HG02588 (cell line): ENCODE data around the gene RC3H2.
"Not testable (repeated sequence)": the region's sequence is repeated elsewhere in the genome, so short reads cannot be mapped to it uniquely, and the experiment has no call there.

ENCODE experiments used
- ATAC-seq: cut with Tn5 transposase; IDR thresholded peaks from one replicate; pipeline ENCODE4 v1.9.1; 2021; ENCODE audit warnings: mild to moderate bottlenecking, moderate library complexity; ENCODE audit not compliant: unreplicated experiment

The RC3H2 gene

DNA sequence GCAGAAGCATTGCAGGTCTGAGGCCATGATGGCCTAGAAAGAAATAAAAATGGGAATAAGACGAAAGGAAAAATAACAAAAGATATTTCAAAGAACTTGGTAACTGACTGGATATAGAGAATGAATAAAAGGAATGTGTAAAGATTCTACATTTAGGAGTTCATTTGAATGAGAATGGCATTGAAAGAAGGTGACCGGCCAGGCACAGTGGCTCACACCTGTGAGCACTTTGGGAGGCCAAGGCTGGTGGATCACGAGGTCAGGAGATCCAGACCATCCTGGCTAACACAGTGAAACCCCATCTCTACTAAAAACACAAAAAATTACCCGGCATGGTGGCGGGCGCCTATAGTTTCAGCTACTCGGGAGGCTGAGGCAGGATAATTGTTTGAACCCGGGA is 17.6 kb upstream of the RC3H2 start:
- no peak for ATAC-seq

DNA sequence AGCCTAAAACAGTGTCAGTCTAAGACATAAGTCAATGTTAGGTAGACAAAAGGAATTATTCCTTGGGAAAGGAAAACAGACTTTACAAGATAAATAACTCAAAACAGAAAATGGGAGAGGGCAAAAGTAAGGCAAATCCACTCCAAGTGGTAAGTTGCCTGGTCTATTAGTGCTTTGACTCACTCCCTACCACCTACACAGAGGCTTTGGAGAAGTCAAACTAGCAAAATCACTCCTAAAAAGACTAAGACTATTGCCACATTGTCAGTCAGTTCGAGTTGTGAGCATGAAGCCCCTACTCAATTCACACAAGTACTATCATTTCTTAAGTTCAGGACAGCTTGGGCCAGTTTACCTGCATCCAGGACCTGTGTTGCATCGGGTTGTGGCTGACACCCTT is 13.2 kb upstream of the RC3H2 start:
- no peak for ATAC-seq

DNA sequence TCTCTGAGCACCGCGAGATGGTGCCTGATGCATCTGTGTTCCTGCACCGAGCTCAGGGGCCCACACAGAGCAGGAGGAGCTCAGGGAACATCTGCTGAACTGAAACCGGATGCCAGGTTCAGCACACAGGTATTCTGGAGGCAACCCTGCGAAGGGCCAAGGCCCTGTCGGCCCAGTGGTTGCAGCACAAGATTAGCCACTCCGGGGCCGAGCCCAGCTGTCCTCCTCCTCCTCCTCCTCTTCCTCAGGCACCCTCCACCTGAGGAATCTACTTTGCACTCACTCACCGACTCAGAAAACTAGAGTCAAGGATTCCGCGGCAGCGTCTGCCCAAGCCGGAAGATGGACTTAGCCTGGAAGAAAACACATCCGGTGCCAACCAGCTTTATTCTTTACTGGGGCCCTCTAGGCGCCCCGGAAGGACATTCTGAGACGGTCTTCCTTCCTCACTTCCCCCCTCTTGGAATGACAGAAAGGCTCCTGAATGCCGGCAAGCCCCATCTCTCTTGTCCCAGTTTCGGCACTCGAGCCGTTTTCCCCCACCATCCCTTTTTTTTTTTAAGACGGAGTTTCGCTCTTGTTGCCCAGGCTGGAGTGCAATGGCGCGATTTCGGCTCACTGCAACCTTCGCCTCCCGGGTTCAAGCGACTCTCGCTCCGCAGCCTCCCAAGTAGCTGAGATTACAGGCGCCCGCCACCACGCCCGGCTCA is 8.0 kb upstream of the RC3H2 start, which contains the start of gene ZBTB6:
Gene ZBTB6, minus strand, starts transcription at position 360 of the 710 bp plus-strand sequence. CDS start 1,251 bp downstream, outside the sequence.
- peak; percentile 94 for ATAC-seq

DNA sequence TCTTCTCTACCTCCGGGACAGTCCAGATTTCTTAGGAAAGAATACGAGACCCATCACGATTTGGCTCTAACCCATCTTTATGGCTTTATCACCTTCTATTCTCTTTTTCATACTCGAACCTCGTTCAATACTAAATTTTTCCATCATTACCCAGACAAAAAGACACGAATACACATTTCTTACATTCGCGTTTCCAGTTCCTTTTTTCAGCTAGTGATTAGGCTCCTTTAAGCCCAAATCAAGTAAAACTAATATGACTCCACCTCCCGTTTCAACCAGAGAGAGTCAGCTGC is 7.5 kb upstream of the RC3H2 start:
- ATAC-seq = no peak

DNA sequence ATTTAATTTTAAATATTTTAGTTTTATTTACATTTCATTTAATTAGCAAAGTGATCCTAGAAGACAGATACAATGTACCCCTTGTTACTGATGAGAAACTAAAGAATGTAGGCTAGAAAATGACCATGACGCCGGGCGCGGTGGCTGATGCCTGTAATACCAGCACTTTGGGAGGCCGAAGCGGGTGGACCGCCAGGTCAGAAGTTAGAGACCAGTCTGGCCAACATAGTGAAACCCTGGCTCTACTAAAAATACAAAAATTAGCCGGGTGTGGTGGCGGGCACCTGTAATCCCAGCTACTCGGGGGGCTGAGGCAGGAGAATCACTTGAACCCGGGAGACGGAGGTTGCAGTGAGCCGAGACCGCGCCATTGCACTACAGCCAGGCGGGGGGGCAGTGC is 963 bp upstream of the RC3H2 start:
- ATAC-seq = not testable (repeated sequence)

DNA sequence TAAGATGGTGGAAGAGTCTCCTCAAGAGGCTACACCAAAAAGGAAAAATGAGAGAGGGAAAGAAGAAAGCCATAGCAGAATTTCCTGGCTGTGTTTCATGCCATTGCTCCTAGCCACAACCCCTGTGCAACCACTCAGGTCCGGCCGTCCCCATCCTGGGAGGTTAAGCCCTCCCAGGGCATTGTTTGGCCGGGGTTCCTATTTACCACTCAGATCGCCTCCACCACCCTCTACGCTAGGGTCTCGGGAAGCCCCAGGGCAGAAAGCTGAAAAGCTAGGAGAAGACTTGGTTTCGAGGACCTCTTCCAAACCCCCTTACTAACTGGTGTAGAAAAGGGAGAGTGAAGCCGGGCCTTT is 715 bp downstream of the RC3H2 start:
- peak; percentile 29 for ATAC-seq

DNA sequence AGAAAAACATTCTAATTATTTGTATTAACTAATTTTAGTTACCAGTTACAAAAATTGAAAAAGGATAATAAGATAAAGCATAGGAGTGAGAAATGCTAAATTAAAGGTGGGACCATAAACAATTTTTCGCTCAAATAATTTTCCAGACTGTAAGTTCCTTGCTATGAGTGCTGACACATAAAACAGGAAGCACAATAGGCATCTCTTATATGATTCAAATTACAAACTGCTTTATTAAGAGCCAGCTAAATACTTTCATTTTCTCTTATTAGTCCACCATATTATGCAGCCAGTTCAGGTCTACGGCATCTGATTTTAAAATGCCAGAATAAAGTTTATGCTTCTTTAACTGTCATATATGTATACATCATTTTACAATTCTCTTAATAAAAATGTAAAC is 4.4 kb downstream of the RC3H2 start:
- no peak for ATAC-seq

DNA sequence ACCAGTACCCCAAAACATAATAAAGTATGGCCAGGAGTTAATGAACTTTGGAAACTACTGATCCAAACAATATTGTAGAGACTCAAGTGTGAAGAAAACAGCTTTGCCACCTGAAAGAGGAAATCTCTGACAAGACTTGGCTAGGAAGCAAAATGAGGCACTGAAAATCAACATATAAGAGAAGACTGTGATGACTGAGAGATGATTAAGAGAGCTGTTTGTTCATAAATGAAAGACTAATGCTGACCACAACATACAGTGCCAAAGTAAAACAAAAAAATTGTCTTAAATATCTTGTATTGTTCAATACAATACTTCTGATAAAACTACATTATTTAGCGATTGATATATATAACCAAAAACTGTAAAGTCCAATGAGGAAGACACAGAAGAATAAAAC is 7.2 kb downstream of the RC3H2 start:
- no peak for ATAC-seq

DNA sequence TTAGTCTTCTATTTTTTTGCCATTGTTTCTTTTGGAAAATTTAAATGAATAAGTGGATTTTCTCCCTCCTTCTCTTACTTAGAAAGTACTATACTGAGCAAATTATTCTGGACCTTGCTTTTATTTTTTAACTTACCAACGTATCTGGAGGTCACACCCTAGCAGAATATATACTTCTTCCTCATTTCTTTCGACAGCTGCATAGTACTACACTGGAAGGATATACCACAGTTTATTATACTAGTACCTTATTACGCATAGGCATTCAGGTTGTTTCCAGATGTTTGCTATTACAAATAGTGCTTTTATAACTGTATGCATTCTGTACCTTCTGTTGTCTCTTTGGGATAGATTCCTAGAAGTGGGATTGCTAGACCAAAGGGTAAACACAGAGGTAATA is 16.7 kb downstream of the RC3H2 start:
- no peak for ATAC-seq

DNA sequence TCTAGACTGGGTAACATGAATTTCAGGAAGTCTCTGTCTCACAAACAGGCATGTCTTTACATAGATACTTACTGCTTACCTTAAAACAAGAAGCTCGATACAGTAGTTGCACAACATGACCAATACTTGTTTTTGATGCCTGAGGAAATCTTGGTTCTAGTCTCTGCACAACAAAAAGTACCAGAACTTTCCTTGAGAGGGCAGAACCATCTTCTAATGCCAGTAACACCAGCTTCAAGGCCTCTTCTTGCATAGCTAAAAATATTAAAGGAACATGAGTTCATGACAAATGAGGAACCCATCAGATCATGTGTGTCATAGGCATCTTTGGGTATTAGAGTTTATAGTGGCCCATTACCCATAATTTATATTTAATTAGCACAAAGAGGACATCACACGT is 22.0 kb downstream of the RC3H2 start:
- ATAC-seq = no peak

DNA sequence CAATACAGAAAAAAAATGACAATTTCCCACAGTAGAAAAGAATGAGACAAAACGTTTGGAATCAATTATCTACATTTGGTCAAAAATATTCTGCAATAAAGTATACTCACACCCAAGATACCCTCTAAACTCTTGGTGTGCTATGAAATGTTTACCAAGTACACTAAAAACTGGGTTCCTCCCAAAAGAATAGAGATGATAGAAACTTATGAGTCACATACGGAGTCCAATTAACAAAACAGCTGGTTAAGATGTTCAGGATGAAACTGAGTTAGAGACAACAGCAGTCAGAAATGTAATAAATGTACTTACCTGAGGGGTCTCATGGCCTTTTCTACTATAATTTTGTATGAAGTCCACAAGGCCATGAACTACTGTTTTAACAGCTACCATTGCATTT is 25.7 kb downstream of the RC3H2 start:
- no peak for ATAC-seq

DNA sequence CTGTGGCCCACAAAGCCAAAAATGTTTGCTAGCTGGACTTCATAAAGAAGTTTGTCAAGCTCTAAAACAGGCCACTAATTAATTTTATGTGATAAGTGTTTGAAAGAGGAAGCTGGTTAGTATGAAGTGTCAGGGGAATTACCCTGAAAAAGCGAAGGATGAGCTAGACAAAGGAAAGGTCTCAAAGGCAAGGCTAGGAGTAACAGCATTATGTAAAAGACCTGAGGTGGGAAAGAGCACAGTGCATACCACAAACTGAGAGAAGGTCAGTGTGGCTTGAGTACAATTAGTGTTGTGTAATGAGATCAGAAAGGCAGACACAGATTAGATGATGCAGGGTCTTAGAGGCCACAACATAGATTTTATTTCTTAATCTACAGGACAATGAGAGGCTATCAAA is 29.6 kb downstream of the RC3H2 start:
- no peak for ATAC-seq

DNA sequence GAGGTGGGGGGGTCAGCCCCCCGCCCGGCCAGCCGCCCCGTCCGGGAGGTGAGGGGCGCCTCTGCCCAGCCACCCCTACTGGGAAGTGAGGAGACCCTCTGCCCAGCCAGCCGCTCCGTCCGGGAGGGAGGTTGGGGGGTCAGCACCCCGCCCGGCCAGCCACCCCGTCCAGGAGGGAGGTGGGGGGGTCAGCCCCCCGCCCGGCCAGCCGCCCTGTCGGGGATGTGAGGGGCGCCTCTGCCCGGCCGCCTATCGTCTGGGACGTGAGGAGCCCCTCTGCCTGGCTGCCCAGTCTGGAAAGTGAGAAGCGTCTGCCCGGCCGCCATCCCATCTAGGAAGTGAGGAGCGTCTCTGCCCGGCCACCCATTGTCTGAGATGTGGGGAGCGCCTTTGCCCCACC is 37.9 kb downstream of the RC3H2 start:
- ATAC-seq = not testable (repeated sequence)

DNA sequence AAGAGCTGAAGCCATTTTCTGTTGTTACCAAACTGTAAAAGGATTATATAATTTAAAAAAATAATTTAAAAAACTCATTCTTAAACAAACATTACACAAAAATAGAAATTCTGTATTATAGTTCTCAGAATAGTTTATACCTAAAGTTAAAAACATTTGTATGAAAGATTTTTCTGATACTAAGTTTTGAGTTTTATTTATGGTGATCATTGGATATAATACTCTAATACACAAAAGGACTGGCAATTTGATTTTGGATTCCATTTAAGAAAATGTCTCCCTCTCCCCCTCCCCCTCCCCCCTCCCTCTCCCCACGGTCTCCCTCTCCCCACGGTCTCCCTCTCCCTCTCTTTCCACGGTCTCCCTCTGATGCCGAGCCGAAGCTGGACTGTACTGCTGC is 39.1 kb downstream of the RC3H2 start:
- ATAC-seq = no peak

DNA sequence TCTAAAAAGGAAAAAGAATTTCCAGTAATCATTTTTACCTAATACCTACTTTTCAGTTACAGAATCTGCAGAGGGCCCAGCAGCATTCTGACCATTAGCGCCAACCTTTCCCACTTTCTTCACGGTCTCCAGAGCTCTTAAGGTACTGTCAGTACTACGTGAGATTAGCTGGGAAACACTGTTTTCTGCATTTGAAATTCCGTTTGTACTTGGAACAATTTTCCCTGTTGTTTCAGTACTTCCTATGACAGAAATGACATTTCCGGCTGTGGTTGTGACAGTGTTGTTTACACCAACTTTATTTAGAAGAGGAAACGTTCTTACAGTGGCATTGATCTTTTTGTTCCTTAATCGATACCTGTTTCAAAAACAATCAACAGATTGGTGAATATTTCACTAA is 39.9 kb downstream of the RC3H2 start:
- no peak for ATAC-seq

DNA sequence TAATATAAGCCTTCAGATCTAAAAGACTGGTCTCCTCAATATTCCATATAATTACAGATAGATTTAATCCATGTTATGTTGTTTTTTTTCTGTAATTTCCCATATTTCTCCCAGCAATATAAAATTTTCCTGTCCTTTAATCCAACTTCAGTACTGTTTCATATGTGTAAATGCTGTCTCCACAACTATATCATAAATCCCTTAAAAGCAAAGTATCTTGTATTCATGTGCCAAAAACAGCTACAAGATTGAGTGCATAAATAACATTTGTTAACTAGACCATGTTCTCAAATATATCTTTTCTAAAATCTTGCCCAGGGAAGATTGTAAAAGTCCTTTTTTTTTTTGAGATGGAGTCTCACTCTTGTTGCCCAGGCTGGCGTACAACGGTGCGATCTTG is 41.8 kb downstream of the RC3H2 start:
- ATAC-seq = no peak

DNA sequence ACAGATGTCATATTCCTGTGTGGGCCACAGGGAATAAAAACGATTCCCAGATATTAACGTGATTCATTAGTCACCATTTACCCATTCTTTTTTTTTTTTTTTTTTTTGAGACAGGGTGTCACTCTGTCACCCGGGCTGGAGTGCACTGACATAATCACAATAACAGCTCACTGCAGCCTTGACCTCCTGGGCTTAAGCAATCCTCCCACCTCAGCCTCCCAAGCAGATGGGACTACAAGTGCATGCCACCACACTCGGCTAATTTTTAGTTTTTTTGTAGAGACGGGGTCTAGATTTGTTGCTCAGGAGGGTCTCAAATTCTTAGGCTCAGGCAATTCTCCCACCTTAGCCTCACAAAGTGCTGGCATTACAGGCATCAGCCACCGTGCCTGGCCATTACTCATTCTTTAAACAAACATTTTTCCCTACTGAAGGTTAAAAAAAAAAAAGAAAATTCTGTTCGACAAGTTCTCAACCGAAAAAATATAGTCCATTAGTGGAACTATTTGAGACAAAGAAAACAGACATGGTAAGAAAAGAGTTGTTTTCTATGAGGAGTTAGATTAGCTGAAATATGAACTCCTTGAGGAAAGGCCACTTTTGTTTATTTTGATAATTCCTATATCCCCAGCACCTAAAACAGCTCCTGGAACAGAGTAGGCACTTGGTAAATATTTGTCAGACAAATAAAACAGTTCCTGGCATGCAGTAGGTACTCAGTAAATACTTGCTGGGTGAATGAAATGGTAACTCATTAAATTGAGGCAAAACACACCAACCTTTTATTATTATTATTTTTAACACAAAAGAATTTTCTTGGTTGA is 44.6 kb downstream of the RC3H2 start:
- ATAC-seq = no peak

DNA sequence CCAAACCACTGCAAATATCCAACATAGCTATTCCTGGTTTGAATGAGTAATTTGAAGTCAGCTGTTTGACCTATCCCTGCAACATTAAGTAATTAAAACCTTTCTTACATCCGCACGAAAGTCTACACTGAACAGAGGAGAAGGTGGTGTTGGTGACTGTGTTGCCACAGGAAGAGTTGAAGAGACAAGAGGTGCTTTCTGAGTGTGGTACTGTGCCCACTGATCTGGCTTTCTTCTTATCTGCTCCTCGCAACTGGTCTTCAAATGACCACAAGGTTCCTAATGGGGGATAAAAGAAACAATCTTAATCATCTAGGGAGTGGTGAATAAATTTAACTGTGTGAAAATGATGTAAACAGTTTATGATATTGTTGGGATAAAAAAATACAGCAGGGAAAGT is 47.3 kb downstream of the RC3H2 start:
- ATAC-seq = no peak

DNA sequence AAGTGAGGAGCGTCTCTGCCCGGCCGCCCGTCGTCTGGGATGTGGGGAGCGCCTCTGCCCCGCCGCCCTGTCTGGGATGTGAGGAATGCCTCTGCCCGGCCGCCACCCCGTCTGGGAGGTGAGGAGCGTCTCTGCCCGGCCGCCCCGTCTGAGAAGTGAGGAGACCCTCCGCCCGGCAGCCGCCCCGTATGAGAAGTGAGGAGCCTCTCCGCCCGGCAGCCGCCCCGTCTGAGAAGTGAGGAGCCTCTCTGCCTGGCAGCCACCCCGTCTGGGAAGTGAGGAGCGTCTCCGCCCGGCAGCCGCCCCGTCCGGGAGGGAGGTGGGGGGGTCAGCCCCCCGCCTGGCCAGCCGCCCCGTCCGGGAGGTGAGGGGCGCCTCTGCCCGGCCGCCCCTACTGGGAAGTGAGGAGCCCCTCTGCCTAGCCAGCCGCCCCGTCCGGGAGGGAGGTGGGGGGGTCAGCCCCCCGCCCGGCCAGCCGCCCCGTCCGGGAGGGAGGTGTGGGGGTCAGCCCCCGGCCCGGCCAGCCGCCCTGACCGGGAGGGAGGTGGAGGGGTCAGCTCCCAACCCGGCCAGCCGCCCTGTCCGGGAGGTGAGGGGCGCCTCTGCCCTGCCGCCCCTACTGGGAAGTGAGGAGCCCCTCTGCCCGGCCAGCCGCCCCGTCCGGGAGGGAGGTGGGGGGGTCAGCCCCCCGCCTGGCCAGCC is 52.9 kb downstream of the RC3H2 start:
- not testable (repeated sequence) for ATAC-seq

DNA sequence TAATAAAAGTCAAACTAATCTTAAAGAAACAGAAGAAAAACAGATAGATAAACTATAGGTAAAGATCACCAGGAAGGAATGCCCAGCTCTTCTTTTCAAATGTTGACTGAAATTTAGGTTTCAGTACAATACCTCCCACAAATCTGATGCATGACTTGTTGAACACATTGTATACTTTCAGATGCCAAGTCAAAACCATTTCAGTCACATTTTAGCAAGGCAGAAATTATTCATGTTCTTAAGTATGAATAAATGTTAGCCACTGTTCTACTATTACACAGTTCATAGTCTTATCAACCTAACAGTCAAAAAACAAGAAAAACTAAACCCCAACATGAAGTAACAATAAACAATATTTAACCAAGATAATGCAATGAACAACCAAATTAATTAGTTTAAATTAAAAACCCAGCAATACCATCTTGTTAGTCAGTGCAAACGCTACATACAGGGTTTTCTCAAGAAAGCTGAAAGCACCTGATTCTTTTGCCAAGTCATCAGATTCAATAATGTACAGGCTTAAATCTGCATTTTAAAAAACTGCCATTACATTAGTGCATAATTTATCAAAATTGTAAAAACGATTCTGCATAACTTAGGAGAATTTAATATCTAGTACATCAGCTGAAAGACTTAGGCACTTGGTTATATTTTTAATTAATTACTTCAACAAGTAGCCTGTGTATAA is 56.8 kb downstream of the RC3H2 start:
- ATAC-seq = no peak

DNA sequence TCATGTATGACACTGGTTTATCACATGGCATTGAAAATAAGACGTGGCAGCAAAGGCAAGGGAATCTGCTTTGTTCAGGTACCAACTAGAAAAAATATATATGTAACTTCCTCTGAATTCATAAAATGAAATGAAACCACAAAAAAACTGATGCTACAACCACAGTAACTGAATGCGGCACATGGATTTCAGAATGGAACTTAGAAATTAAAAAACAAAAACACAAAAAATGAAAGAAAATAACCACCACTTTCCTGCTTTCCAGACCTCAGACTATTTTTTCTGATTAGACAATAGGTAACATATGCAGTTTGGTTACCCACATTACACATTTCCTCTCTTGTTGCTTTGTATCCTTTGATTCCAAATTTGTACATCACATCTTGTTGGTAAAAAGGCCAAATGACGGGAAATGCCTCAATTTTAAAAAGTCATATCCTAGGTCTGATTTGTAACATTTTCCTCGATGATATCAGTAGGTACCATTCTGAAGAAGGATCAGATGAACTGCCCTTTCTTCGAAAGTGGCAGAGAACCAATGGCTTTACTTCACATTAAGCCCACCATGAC is 58.7 kb downstream of the RC3H2 start:
- no peak for ATAC-seq
